ENCODE data around the gene METTL18.

The METTL18 gene

GRCh38 chr1:169750041-169750440 is 44.7 kb downstream of the METTL18 start:
- no peak overlapping the region for H3K4me3 ChIP-seq (ENCODE audit: low read depth, low read length)
- DNase-seq (ENCODE audit: low read depth), result no peak
- no peak for TF ChIP-seq CTCF (conservative IDR thresholded peaks at IDR 0.05; ENCODE audit: low read depth, low read length)

DNA sequence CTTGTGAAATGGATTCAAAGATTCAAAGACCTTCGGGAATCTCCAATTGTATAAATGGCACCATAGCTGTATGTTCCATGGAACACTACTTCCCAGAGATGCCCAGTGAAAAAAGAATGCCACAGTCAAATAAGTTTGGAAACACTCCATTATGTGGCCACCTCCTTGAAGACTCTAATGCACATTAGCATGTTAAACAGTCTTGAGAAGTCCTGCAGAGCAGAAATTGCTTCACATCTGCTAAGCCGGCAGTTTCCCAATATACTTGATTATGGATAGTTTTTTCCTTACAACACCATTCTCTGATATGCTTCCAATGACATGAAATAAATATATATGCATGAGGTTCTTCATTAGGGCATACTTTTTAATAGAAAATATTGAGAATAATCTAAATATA is 48.2 kb downstream of the METTL18 start:
- H3K4me3 ChIP-seq (ENCODE audit: low read depth, low read length), result no peak overlapping the region
- no peak for TF ChIP-seq CTCF (conservative IDR thresholded peaks at IDR 0.05; ENCODE audit: low read depth, low read length)
- no peak for DNase-seq (ENCODE audit: low read depth)

DNA sequence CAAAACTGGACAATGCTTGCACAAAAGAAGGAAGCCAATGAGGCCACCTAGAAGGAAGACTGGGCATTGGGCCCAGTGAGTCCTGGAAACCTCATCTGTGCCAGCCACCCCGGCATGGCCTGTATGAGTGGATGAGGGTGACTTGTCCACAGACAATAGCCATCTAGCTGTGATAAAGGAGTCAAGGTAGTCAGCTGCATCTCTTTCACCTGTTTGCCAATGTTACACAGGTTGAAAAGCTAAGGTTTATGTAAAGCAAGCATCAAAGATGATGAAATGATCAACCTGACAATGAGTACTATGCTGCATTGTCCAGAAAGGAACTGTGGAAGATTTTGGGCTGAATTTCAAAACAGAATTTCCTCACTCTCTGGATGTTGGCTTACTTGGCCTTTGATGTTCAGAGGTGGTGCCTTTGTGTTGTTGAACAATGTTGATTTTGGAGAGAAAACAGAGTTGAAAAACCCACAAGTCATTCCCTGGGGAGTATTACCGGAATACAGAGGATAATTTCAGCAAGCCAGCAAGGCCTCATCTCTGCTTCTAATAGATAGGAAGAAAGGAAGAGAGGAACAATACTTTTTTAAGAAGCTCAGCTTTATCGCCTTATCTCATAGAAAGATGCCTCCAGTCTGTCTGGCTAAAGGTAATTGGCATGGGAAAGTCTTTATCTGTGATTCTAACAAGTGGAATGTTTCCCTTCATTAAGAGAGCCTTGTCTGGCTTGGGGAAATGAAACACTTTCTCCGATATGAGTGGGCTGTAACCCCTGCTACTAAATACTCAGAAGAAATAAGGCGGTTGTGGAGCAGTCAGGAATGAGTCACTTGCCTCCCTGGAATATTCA is 49.5 kb downstream of the METTL18 start:
- TF ChIP-seq CTCF (conservative IDR thresholded peaks at IDR 0.05; ENCODE audit: low read depth, low read length), result no peak
- DNase-seq (ENCODE audit: low read depth), result peak; percentile 80
- H3K4me3 ChIP-seq (ENCODE audit: low read depth, low read length), result no peak overlapping the region

Data from choroid plexus epithelial cell (primary cell).